IMR-90 (cell line): ENCODE data around the gene FERMT3. TPM values are rescaled to one million over a fixed set of nuclear protein-coding genes. Genes with fewer than 3 reads are reported as not detected.
A peak's percentile ranks its signal among the peaks of the same experiment; 100 is the strongest.

Experiments used
- ATAC-seq: fragments of 200-7000 bp; cut with Tn5 transposase; 2 replicates; pipeline ENCODE4 v1.9.1; 2020; ENCODE audit warnings: low read depth, mild to moderate bottlenecking, moderate library complexity
- BruUV-seq: library from RNA; stranded (reverse); fragments of 400-500 nt; replicated peaks from 2 replicates; lab custom pipeline; 2021; lab: Mats Ljungman, UMichigan
- CTCF ChIA-PET: fragments of 300-600 bp; formaldehyde crosslinking; extraction: SDS; loops from one replicate; lab custom pipeline; 2021; ENCODE audit warnings: antibody characterized with exemption; lab: Yijun Ruan, JAX
- POLR2A ChIA-PET: fragments of 300-600 bp; sonication (Branson Sonifier 250); formaldehyde crosslinking; loops from one replicate; lab custom pipeline; 2022; ENCODE audit warnings: antibody characterized with exemption; ENCODE audit not compliant: unreplicated experiment; lab: Charles Lee
- DNase-seq: peaks from one replicate; pipeline ENCODE4 v3.0.0; 2013
- H2AFZ ChIP-seq: replicated peaks from 2 replicates; pipeline ENCODE3; 2013; ENCODE audit warnings: low read length, mild to moderate bottlenecking; ENCODE audit not compliant: poor library complexity
- H2AK5ac ChIP-seq: 2 replicates; pipeline ENCODE4 v1.6.1; 2013; ENCODE audit warnings: low read depth, low read length, inconsistent platforms
- H2AK9ac ChIP-seq: replicated peaks from 2 replicates; pipeline ENCODE3; 2013; ENCODE audit warnings: mild to moderate bottlenecking, low read depth, low read length, moderate library complexity; ENCODE audit not compliant: poor library complexity
- H2BK120ac ChIP-seq: 2 replicates; pipeline ENCODE4 v1.6.1; 2013; ENCODE audit warnings: low read depth, low read length, inconsistent platforms
- H2BK15ac ChIP-seq: 3 replicates; pipeline ENCODE4 v1.6.1; 2013; ENCODE audit warnings: low read depth, low read length, inconsistent platforms
- H2BK20ac ChIP-seq: 2 replicates; pipeline ENCODE4 v1.6.1; 2013; ENCODE audit warnings: low read depth, mild to moderate bottlenecking, inconsistent platforms, low read length, moderate library complexity
- H2BK5ac ChIP-seq: 2 replicates; pipeline ENCODE4 v1.6.1; 2013; ENCODE audit warnings: mild to moderate bottlenecking, low read depth, low read length, inconsistent platforms; ENCODE audit not compliant: poor library complexity, severe bottlenecking
- H3K14ac ChIP-seq: replicated peaks from 2 replicates; pipeline ENCODE4 v1.6.1; 2013; ENCODE audit warnings: low read depth, low read length, inconsistent platforms
- H3K18ac ChIP-seq: 2 replicates; pipeline ENCODE4 v1.6.1; 2013; ENCODE audit warnings: low read depth, low read length, control low read depth
- H3K23ac ChIP-seq: 2 replicates; pipeline ENCODE4 v1.6.1; 2013; ENCODE audit warnings: low read depth, low read length, inconsistent platforms
- H3K27ac ChIP-seq: 2 replicates; pipeline ENCODE4 v1.5.1; 2013; ENCODE audit warnings: mild to moderate bottlenecking, control low read depth, low read length; ENCODE audit not compliant: insufficient read depth
- H3K27me3 ChIP-seq: 2 replicates; pipeline ENCODE4 v1.6.1; 2013; ENCODE audit warnings: low read length; ENCODE audit not compliant: control insufficient read depth, insufficient read depth
- H3K36me3 ChIP-seq: 2 replicates; pipeline ENCODE4 v1.6.1; 2013; ENCODE audit warnings: low read length, mixed read lengths; ENCODE audit not compliant: control insufficient read depth, insufficient read depth
- H3K4ac ChIP-seq: 2 replicates; pipeline ENCODE4 v1.6.1; 2013; ENCODE audit warnings: low read depth, low read length, inconsistent platforms
- H3K4me1 ChIP-seq: 2 replicates; pipeline ENCODE4 v1.6.1; 2013; ENCODE audit warnings: low read length, mixed read lengths; ENCODE audit not compliant: control insufficient read depth, insufficient read depth
- H3K4me2 ChIP-seq: 2 replicates; pipeline ENCODE4 v1.6.1; 2013; ENCODE audit warnings: low read depth, mild to moderate bottlenecking, control low read depth, low read length, moderate library complexity
- H3K4me3 ChIP-seq: 2 replicates; pipeline ENCODE4 v1.5.1; 2013; ENCODE audit warnings: low read depth, mild to moderate bottlenecking, control low read depth, low read length, moderate library complexity; ENCODE audit not compliant: insufficient read depth
- H3K56ac ChIP-seq: 2 replicates; pipeline ENCODE4 v1.6.1; 2013; ENCODE audit warnings: low read length, inconsistent platforms; ENCODE audit not compliant: insufficient read depth; ENCODE audit errors: extremely low read depth
- H3K79me1 ChIP-seq, 2 experiments: 2 replicates each; pipeline ENCODE4 v1.6.1; 2013; ENCODE audit warnings: low read length in 2 of 2, inconsistent platforms in 1 of 2, low read depth in 1 of 2
- H3K9ac ChIP-seq: 2 replicates; pipeline ENCODE4 v1.6.1; 2013; ENCODE audit warnings: low read depth, low read length, control low read depth
- H3K9me1 ChIP-seq: 2 replicates; pipeline ENCODE4 v1.6.1; 2013; ENCODE audit warnings: low read length, inconsistent platforms; ENCODE audit not compliant: insufficient read depth
- H3K9me3 ChIP-seq: 2 replicates; pipeline ENCODE4 v1.6.1; 2013; ENCODE audit warnings: low read length; ENCODE audit not compliant: control insufficient read depth, insufficient read depth
- H4K20me1 ChIP-seq: 2 replicates; pipeline ENCODE4 v1.6.1; 2013; ENCODE audit warnings: low read length, inconsistent platforms; ENCODE audit not compliant: insufficient read depth
- H4K5ac ChIP-seq: 2 replicates; pipeline ENCODE4 v1.6.1; 2013; ENCODE audit warnings: mild to moderate bottlenecking, low read depth, low read length, control low read depth
- H4K8ac ChIP-seq, 2 experiments: 2 replicates each; pipeline ENCODE4 v1.6.1; 2013; ENCODE audit warnings: low read depth in 2 of 2, low read length in 2 of 2, control low read depth in 1 of 2, inconsistent platforms in 1 of 2
- H4K91ac ChIP-seq: 2 replicates; pipeline ENCODE4 v1.6.1; 2013; ENCODE audit warnings: low read depth, low read length, inconsistent platforms; ENCODE audit not compliant: insufficient read depth
- BHLHE40 ChIP-seq: fragments of 150-350 bp; IDR thresholded peaks from 2 replicates; pipeline ENCODE4 v1.6.1; 2016; ENCODE audit warnings: mild to moderate bottlenecking, low read depth, low read length
- CHD1 ChIP-seq: IDR thresholded peaks from 2 replicates; pipeline ENCODE4 v1.6.1; 2012; ENCODE audit warnings: low read depth, low read length, improper control_type of control experiment
- ELK1 ChIP-seq: fragments of 150-350 bp; IDR thresholded peaks from 2 replicates; pipeline ENCODE4 v1.6.1; 2016; ENCODE audit warnings: low read depth, mild to moderate bottlenecking, low read length, moderate library complexity, borderline replicate concordance
- FOS ChIP-seq: fragments of 150-350 bp; IDR thresholded peaks from 2 replicates; pipeline ENCODE4 v1.6.1; 2016; ENCODE audit warnings: low read depth, low read length
- MAZ ChIP-seq: IDR thresholded peaks from 2 replicates; pipeline ENCODE4 v1.6.1; 2012; ENCODE audit warnings: low read depth, mild to moderate bottlenecking, low read length, improper control_type of control experiment, moderate library complexity, borderline replicate concordance
- MXI1 ChIP-seq: IDR thresholded peaks from 2 replicates; pipeline ENCODE4 v1.6.1; 2012; ENCODE audit warnings: low read depth, mild to moderate bottlenecking, low read length, moderate library complexity, borderline replicate concordance
- POLR2A ChIP-seq: IDR thresholded peaks from 2 replicates; pipeline ENCODE4 v1.6.1; 2012; ENCODE audit warnings: mild to moderate bottlenecking, low read depth, low read length
- RAD21 ChIP-seq: IDR thresholded peaks from 2 replicates; pipeline ENCODE4 v1.6.1; 2012; ENCODE audit warnings: low read length, improper control_type of control experiment
- RFX5 ChIP-seq: IDR thresholded peaks from 2 replicates; pipeline ENCODE4 v1.8.0; 2012; ENCODE audit warnings: low read depth, mild to moderate bottlenecking, low read length, moderate library complexity
- SMC3 ChIP-seq: fragments of 150-350 bp; IDR thresholded peaks from 2 replicates; pipeline ENCODE4 v1.6.1; 2016; ENCODE audit warnings: low read depth, mild to moderate bottlenecking, antibody characterized with exemption, low read length, moderate library complexity
- USF2 ChIP-seq: fragments of 150-350 bp; IDR thresholded peaks from 2 replicates; pipeline ENCODE4 v1.6.1; 2017; ENCODE audit warnings: mild to moderate bottlenecking, antibody characterized with exemption, low read length, low read depth
- WGBS, 2 experiments: methylation state at CpG; one replicate each; pipeline versions ENCODE4 v1.1.5 to v1.1.7; 2013; ENCODE audit warnings: missing lambda C conversion rate in 2 of 2; ENCODE audit not compliant: insufficient read length in 1 of 2; ENCODE audit errors: extremely low coverage in 2 of 2; 5-methylcytosine and 5-hydroxymethylcytosine counted together
- dilution Hi-C: fragments of 300-500 bp; cut with HindIII; formaldehyde crosslinking; loops from one replicate; pipeline ENCODE4 v1.14.3; 2018; ENCODE audit warnings: low sequenced_read_pairs; ENCODE audit not compliant: unreplicated experiment
- in situ Hi-C: fragments of 300-500 bp; cut with MboI; formaldehyde crosslinking; loops from 3 replicates; pipeline ENCODE4 v1.14.3; 2019; ENCODE audit warnings: low sequenced_read_pairs, inconsistent platforms, mixed read lengths
- intact Hi-C: fragments of 100-400 bp; cut with micrococcal nuclease; formaldehyde crosslinking; loops from 2 replicates; pipeline ENCODE4 v1.10.0; 2022
- polyA plus RNA-seq, 3 experiments: library from polyadenylated mRNA; depleted of rRNA; stranded (reverse); fragments of >200 nt; gene quantifications; 2 replicates each; pipeline ENCODE4 v1.2.3, GENCODE V29; 2012; ENCODE audit warnings: low replicate concordance in 1 of 3
- total RNA-seq: library from RNA; depleted of rRNA; stranded (reverse); fragments of >200 nt; gene quantifications from 2 replicates; pipeline ENCODE4 v1.2.3, GENCODE V29; 2012

Gene FERMT3
- total and polyA plus RNA-seq, 2 of the 4 experiments (the other 2 are of a cell fraction), result 0.36 to 2.3 TPM

GRCh38 chr11:64181506-64182411, 24.8 kb upstream of the FERMT3 start:
- H2BK5ac ChIP-seq, result peak overlapping the region; percentile 63
- no peak for TF ChIP-seq CHD1
- peak; percentile 86 for TF ChIP-seq BHLHE40
- peak; percentile 99 for TF ChIP-seq USF2
- peak; percentile 61; the same call in 1 of the 2 replicates for TF ChIP-seq POLR2A
- TF ChIP-seq FOS, result peak; percentile 47; the same call in 1 of the 2 replicates
- peak; percentile 22; the same call in 1 of the 2 replicates for TF ChIP-seq MXI1
- TF ChIP-seq ELK1, result no peak
- no peak for TF ChIP-seq RFX5
- no peak; the same call in 1 of the 2 replicates for TF ChIP-seq MAZ
- TF ChIP-seq SMC3, result no peak
- TF ChIP-seq RAD21, result no peak
- H4K91ac ChIP-seq, result peak overlapping the region; percentile 40
- ChIA-PET CTCF (interaction anchor here (0.6 to 0.7 kb wide), 2 partner anchors 33 to 70 kb away, joined by 3 to 4 read pairs; partner anchors contain the start of gene PLCB3), POLR2A (interaction anchor here (0.5 kb wide), 1 partner anchor 10 kb away, joined by 8 read pairs; no protein-coding TSS in a partner anchor)
- H2AK9ac ChIP-seq, result peak overlapping the region; percentile 33
- peak overlapping the region; percentile 3 to 83; a peak in 3 of 4 replicates for H4K8ac ChIP-seq
- peaks cover 15% of the 10 kb centered on the region; the same call in 1 of the 2 replicates for H3K9me1 ChIP-seq
- peak overlapping the region; percentile 74 for H2AFZ ChIP-seq
- H3K79me1 ChIP-seq, result peaks cover 11 to 52% of the 10 kb centered on the region in 2 experiments; a peak in 3 of 4 replicates
- H3K14ac ChIP-seq, result peak overlapping the region; percentile 58
- in situ Hi-C loops (no loop called here), dilution Hi-C loops (no loop called here), intact Hi-C loops (no loop called here)
- peak overlapping the region; percentile 44 for H3K27ac ChIP-seq
- DNase-seq (peak; percentile 93), ATAC-seq (peak; percentile 53)
- H3K4me3 ChIP-seq, result no peak overlapping the region
- 0% methylated on average over 3 of the region's 17 CpGs; no CpG with 5 or more reads in 1 of the 2 experiments for WGBS, 2 experiments
- peak overlapping the region; percentile 14; the same call in 1 of the 2 replicates for H3K18ac ChIP-seq
- peak overlapping the region; percentile 55 for H3K4me2 ChIP-seq
- peak overlapping the region; percentile 40; the same call in 1 of the 2 replicates for H3K23ac ChIP-seq
- H3K36me3 ChIP-seq, result no peaks in the 10 kb centered on the region
- peak overlapping the region; percentile 22; the same call in 1 of the 3 replicates for H2BK15ac ChIP-seq
- no peak overlapping the region; the same call in 1 of the 2 replicates for H2AK5ac ChIP-seq
- peak overlapping the region; percentile 71 for H3K9ac ChIP-seq
- 0 out of 2 replicates have a peak overlapping the region, but pooled peaks have one; percentile 3 for H2BK20ac ChIP-seq
- BruUV-seq, result no TSS peak
- peaks cover 7% of the 10 kb centered on the region; the same call in 1 of the 2 replicates for H3K4me1 ChIP-seq
- H3K27me3 ChIP-seq, result no peaks in the 10 kb centered on the region
- H3K56ac ChIP-seq, result no peak overlapping the region
- peak overlapping the region; percentile 9 for H2BK120ac ChIP-seq
- H3K4ac ChIP-seq, result peak overlapping the region; percentile 71
- 0 out of 2 replicates have a peak overlapping the region, but pooled peaks have one; percentile 32 for H4K5ac ChIP-seq
- peaks cover 6% of the 10 kb centered on the region; the same call in 1 of the 2 replicates for H4K20me1 ChIP-seq
- no peaks in the 10 kb centered on the region for H3K9me3 ChIP-seq
